ENCODE data around the gene GOLGA8M. TPM values are rescaled to one million over a fixed set of nuclear protein-coding genes. Genes with fewer than 3 reads are reported as not detected.
"Not testable (repeated sequence)": the region's sequence is repeated elsewhere in the genome, so short reads cannot be mapped to it uniquely, and the experiment has no call there.

The GOLGA8M gene
- total RNA-seq, 1 donor from 2014 or later = 0.36 TPM

DNA sequence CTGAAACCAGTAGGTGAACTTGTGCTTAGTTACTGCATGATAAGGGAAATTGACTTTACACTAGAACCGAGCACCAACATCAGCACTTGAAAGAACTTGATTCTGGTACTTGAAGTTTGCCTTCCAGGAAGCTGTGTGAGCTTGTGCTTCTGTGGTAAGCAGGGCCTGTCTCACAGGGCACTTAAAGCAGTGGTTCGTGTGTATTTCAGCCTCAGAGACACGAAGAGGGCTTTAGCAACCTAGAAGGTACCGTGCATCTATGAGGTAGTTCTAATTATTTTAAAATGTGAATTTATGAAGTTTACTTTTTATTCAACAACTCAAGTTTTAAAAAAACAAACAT lies 56.2 kb downstream of the GOLGA8M start:
- not testable (repeated sequence) for ATAC-seq

GRCh38 chr15:28655329-28656017 lies 56.7 kb downstream of the GOLGA8M start:
- not testable (repeated sequence) for ATAC-seq

GRCh38 chr15:28654194-28654593 lies 58.0 kb downstream of the GOLGA8M start:
- ATAC-seq = not testable (repeated sequence)

DNA sequence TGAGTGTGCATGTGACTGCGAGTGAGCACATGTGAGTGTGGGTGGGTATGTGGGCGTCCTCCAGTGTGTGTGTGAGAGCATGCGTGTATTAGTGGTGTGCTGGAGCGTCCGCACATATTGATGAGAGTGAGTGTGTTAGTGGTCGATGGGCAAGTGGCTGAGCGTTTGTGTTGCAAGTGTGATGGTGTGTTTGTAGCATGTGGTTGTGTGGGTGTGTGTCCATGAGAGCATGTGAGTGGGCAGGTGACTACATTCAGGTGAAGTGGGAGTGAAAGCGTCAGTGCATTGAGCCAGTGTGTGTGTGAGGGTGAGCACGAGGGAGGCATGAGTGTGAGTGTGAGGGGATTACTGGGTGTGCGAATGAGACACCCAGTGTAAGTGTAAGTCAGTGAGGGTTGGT lies 59.7 kb downstream of the GOLGA8M start:
- ATAC-seq = not testable (repeated sequence)

Other genes with a start within 250 kb of the GOLGA8M start
- gene GOLGA8G, start 179.4 kb downstream of the GOLGA8M start, total RNA-seq = not detected
- gene GOLGA6L25, start 158.9 kb downstream of the GOLGA8M start, total RNA-seq = not detected
- gene GOLGA6L7, start 136.2 kb upstream of the GOLGA8M start, total RNA-seq = not detected
- gene APBA2, start 173.6 kb upstream of the GOLGA8M start, total RNA-seq = 0.24 TPM